ENCODE data around the gene THEM5. TPM values are rescaled to one million over a fixed set of nuclear protein-coding genes. Genes with fewer than 3 reads are reported as not detected.

THEM5 gene
- total RNA-seq, 1 experiment from 2014 or later = not detected

DNA sequence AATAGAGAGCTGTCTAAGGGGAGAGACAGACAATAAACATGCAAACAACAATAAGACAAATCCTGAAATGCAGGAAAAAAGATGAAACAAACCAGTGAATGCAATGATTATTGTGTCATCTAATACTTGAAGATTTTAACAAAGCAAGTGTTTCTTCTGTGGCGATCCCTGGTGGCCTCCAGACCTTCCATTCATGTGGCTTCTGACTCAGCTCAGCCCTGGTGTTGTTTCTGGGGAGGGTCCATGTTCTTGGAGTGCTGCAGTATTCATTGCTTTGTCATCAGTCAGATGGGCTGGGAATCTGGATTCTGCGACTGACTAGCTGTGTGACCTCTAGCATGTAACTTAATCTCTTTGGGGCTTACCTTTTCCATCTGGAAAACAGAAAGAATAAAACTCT lies 12.4 kb downstream of the THEM5 start:
- BruUV-seq (replicated peaks) = no TSS peak
- Histone ChIP-seq H3K4me3 (peak overlapping the region; percentile 57; the same call in 1 of the 2 replicates), H3K27ac (peak overlapping the region; percentile 86; the same call in 1 of the 2 replicates), H3F3A (ENCODE audit: insufficient read depth, low read depth) (peaks cover 26% of the 10 kb centered on the region), H3K79me2 (ENCODE audit: low read depth) (peaks cover 18% of the 10 kb centered on the region; the same call in 1 of the 2 replicates), H3K4me1 (replicated peaks; ENCODE audit: insufficient read depth) (peaks cover 31% of the 10 kb centered on the region), H4K20me1 (ENCODE audit: insufficient read depth) (no peaks in the 10 kb centered on the region), H3K36me3 (ENCODE audit: low read depth) (no peaks in the 10 kb centered on the region), H3K27me3 (ENCODE audit: insufficient read depth, low read depth) (no peaks in the 10 kb centered on the region), H2AFZ (no peak overlapping the region), H3K9me3 (ENCODE audit: insufficient read depth, low read depth) (no peaks in the 10 kb centered on the region), H3K9me2 (ENCODE audit: insufficient read depth) (no peaks in the 10 kb centered on the region), H3K4me2 (peak overlapping the region; percentile 77)
- POLR2A ChIA-PET (ENCODE audit: unreplicated experiment) = interaction anchor here (0.6 kb wide), 2 partner anchors 131 to 148 kb away, joined by 3 to 9 read pairs; no protein-coding TSS in a partner anchor
- TF ChIP-seq, protein P1, sequence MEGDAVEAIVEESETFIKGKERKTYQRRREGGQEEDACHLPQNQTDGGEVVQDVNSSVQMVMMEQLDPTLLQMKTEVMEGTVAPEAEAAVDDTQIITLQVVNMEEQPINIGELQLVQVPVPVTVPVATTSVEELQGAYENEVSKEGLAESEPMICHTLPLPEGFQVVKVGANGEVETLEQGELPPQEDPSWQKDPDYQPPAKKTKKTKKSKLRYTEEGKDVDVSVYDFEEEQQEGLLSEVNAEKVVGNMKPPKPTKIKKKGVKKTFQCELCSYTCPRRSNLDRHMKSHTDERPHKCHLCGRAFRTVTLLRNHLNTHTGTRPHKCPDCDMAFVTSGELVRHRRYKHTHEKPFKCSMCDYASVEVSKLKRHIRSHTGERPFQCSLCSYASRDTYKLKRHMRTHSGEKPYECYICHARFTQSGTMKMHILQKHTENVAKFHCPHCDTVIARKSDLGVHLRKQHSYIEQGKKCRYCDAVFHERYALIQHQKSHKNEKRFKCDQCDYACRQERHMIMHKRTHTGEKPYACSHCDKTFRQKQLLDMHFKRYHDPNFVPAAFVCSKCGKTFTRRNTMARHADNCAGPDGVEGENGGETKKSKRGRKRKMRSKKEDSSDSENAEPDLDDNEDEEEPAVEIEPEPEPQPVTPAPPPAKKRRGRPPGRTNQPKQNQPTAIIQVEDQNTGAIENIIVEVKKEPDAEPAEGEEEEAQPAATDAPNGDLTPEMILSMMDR (conservative IDR thresholded peaks at IDR 0.05) = no peak
- no peak for TF ChIP-seq EZH2 (IDR thresholded peaks at IDR 0.05; ENCODE audit: low read depth)
- DNase-seq = peak; percentile 22 to 32
- intact Hi-C loops (cut with micrococcal nuclease; ENCODE audit: unreplicated experiment) = no loop called here
- CTCF ChIA-PET = no interaction called here

DNA sequence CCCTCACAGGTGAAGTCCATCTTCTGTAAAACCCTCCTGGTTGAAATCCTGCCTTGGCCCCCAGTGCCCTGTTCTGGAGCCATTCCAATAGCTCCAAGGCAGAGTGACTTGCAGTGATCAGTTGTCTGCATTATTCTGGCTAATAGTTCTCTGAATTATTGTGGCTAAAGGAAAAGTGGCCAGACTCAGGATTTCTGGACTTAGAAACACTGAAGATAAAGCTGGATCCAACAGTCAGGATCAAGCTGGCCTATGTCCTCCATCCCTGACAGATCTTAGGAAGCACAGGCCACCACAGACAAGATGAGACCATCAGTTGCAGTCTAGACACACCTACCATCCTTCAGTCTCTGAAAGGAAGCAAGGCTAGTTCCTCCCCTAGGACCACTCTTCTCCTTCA lies 13.1 kb downstream of the THEM5 start:
- H3K27me3 ChIP-seq (ENCODE audit: insufficient read depth, low read depth) = no peaks in the 10 kb centered on the region
- H3F3A ChIP-seq (ENCODE audit: insufficient read depth, low read depth) = peaks cover 32% of the 10 kb centered on the region
- H3K4me3 ChIP-seq = peak overlapping the region; percentile 57
- BruUV-seq (replicated peaks) = TSS peak; percentile 66
- peak in 1 of 2 experiments; percentile 33 for DNase-seq
- ChIA-PET POLR2A (ENCODE audit: unreplicated experiment) (interaction anchor here (0.6 to 1.1 kb wide), 7 partner anchors 56 to 346 kb away, joined by 3 to 9 read pairs (median 5); no protein-coding TSS in a partner anchor), CTCF (interaction anchor here (0.8 kb wide), 1 partner anchor 10 kb away, joined by 4 read pairs; no protein-coding TSS in a partner anchor)
- peak overlapping the region; percentile 77 for H3K4me2 ChIP-seq
- peak overlapping the region; percentile 80; the same call in 1 of the 2 replicates for H2AFZ ChIP-seq
- H3K36me3 ChIP-seq (ENCODE audit: low read depth) = no peaks in the 10 kb centered on the region
- H3K9me2 ChIP-seq (ENCODE audit: insufficient read depth) = no peaks in the 10 kb centered on the region
- TF ChIP-seq, protein P1 (conservative IDR thresholded peaks at IDR 0.05) = no peak
- TF ChIP-seq EZH2 (IDR thresholded peaks at IDR 0.05; ENCODE audit: low read depth) = no peak
- peaks cover 35% of the 10 kb centered on the region for H3K4me1 ChIP-seq (replicated peaks; ENCODE audit: insufficient read depth)
- H3K79me2 ChIP-seq (ENCODE audit: low read depth) = peaks cover 18% of the 10 kb centered on the region; the same call in 1 of the 2 replicates
- peak overlapping the region; percentile 86 for H3K27ac ChIP-seq
- intact Hi-C loops (cut with micrococcal nuclease; ENCODE audit: unreplicated experiment) = no loop called here
- H4K20me1 ChIP-seq (ENCODE audit: insufficient read depth) = no peaks in the 10 kb centered on the region
- H3K9me3 ChIP-seq (ENCODE audit: insufficient read depth, low read depth) = no peaks in the 10 kb centered on the region

DNA sequence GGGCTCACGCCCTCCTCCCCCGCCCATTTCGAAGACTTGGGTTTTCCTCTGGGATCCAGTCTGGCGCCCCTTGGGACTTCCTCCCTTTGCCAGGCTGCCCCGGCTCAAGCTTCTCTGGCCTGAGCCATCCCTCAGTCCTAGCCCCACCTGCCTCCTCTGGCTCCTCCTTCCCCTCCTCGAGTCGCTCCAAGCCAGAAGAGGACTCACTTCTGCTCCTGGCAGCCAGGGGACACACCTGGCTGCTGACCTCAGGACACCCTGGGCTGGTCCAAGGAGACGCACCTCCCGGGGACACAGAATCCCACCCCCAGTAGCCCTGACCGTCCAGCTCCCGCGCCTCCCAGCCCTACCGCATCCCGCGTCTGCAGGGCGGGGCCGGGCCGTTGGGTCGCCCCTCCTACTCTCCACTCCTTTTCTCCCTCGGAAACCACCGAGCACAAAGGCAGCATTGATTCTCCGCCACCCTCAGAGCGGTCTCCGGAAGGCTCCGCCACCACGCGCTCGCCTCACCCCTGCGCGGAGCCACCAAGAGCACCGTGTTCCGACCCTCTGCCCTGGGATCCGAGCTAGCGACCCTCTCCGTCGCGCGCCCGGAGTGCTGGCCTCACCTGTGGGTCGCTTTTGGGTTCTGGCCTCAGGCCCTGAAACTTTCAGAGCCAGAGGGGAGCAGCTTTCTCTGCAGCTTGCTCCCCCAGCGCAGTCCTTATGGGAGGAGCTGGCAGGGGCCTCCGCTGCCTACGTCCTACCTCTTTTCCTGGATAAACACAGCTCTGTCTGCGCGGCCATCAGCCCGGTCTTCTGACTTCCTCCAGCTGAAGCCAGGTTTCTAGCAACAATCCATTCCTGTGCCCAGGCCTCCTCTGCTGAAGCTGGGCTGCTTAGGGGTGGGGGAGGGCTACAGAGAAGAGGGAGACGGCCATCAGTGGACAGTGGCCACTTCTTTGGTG lies 13.8 kb downstream of the THEM5 start, which contains the start of gene C2CD4D:
C2CD4D (minus strand) TSS at position 364 of the 947 bp plus-strand sequence. CDS start 831 bp downstream, outside the sequence.
- BruUV-seq (replicated peaks) = no TSS peak
- peak within 1 kb of the TSS; percentile 80 for H2AFZ ChIP-seq
- H4K20me1 ChIP-seq (ENCODE audit: insufficient read depth) = no peaks in the 10 kb centered on the region
- H3K9me2 ChIP-seq (ENCODE audit: insufficient read depth) = no peaks in the 10 kb centered on the region
- ChIA-PET POLR2A (ENCODE audit: unreplicated experiment) (interaction anchor here (0.5 to 1.1 kb wide), 14 partner anchors 11 to 578 kb away, joined by 3 to 46 read pairs (median 4); no protein-coding TSS in a partner anchor), CTCF (interaction anchor here (0.6 to 1.1 kb wide), 7 partner anchors 9 to 650 kb away, joined by 3 to 11 read pairs (median 4); no protein-coding TSS in a partner anchor)
- TF ChIP-seq, protein P1 (conservative IDR thresholded peaks at IDR 0.05) = no peak
- TF ChIP-seq EZH2 (IDR thresholded peaks at IDR 0.05; ENCODE audit: low read depth) = no peak
- peaks cover 35% of the 10 kb centered on the region for H3K4me1 ChIP-seq (replicated peaks; ENCODE audit: insufficient read depth)
- intact Hi-C loops (cut with micrococcal nuclease; ENCODE audit: unreplicated experiment) = loop anchor here (1.0 to 10.0 kb wide), 6 partner anchors 69 to 555 kb away; partner anchors contain the start of genes MRPL9, THEM4 and ZNF687
- H3K36me3 ChIP-seq (ENCODE audit: low read depth) = no peaks in the 10 kb centered on the region
- peak; percentile 86 to 93 for DNase-seq
- H3K4me2 ChIP-seq = peak within 1 kb of the TSS; percentile 77
- H3K27me3 ChIP-seq (ENCODE audit: insufficient read depth, low read depth) = no peaks in the 10 kb centered on the region
- H3F3A ChIP-seq (ENCODE audit: insufficient read depth, low read depth) = peaks cover 32% of the 10 kb centered on the region
- peak within 1 kb of the TSS; percentile 57 for H3K4me3 ChIP-seq
- H3K27ac ChIP-seq = peak within 1 kb of the TSS; percentile 86
- no peaks in the 10 kb centered on the region for H3K9me3 ChIP-seq (ENCODE audit: insufficient read depth, low read depth)
- peaks cover 18% of the 10 kb centered on the region; the same call in 1 of the 2 replicates for H3K79me2 ChIP-seq (ENCODE audit: low read depth)

Data from PC-9 (cell line).